Esophagus squamous epithelium (tissue), 4 donors: ENCODE measurements around the gene GTF3C1.

Experiments used
- CTCF ChIP-seq, 6 experiments: fragments of 450-650 bp in 4 of 6; fragments of 200-600 bp in 2 of 6; sonication (generic) in 2 of 6; IDR thresholded peaks; one replicate each; pipeline ENCODE4 v1.5.1; 2016 to 2019; ENCODE audit warnings: antibody characterized with exemption in 6 of 6, mild to moderate bottlenecking in 4 of 6, moderate library complexity in 4 of 6
- POLR2A ChIP-seq, 4 donors: fragments of 450-650 bp; IDR thresholded peaks; one replicate each; pipeline ENCODE4 v1.6.1; 2017; ENCODE audit warnings: antibody characterized with exemption in 4 of 4, mild to moderate bottlenecking in 4 of 4, moderate library complexity in 3 of 4

- no peak for TF ChIP-seq CTCF (IDR thresholded peaks at IDR 0.05)
- TF ChIP-seq POLR2A (IDR thresholded peaks at IDR 0.05): no peak
Measured at GRCh38 chr16:27486760-27487159, 63.0 kb downstream of the GTF3C1 start.
